Left lung (tissue), 10 donors: ENCODE results near the gene XK. TPM values are rescaled to one million over a fixed set of nuclear protein-coding genes. Genes with fewer than 3 reads are reported as not detected.

Experiments
- ATAC-seq: fragments of 200-7000 bp; cut with Tn5 transposase; one replicate; pipeline ENCODE4 v1.9.1; 2020; ENCODE audit warnings: moderate library complexity
- DNase-seq, 4 donors: peaks; one replicate each; pipeline ENCODE4 v3.0.0-alpha.2; 2013 to 2020
- H3K27ac ChIP-seq, 2 donors: fragments of 200-600 bp; sonication (generic) in 1 of 2; one replicate each; pipeline versions ENCODE4 v1.5.0 to v1.8.0; 2020 to 2021
- H3K27me3 ChIP-seq, 2 donors: fragments of 200-600 bp; sonication (generic) in 1 of 2; one replicate each; pipeline versions ENCODE4 v1.5.0 to v1.8.0; 2020 to 2021
- H3K36me3 ChIP-seq, 2 donors: fragments of 200-600 bp; sonication (generic) in 1 of 2; one replicate each; pipeline versions ENCODE4 v1.5.0 to v1.8.0; 2020 to 2021
- H3K4me1 ChIP-seq, 2 donors: fragments of 200-600 bp; one replicate each; pipeline ENCODE4 v1.8.0; 2021
- H3K4me3 ChIP-seq, 2 donors: fragments of 200-600 bp; sonication (generic) in 1 of 2; one replicate each; pipeline versions ENCODE4 v1.5.0 to v1.8.0; 2020 to 2021; ENCODE audit warnings: mild to moderate bottlenecking in 1 of 2
- H3K9me3 ChIP-seq, 2 donors: fragments of 200-600 bp; sonication (generic) in 1 of 2; one replicate each; pipeline versions ENCODE4 v1.5.0 to v1.8.0; 2020 to 2021
- CTCF ChIP-seq, 2 donors: fragments of 200-600 bp; sonication (generic) in 1 of 2; IDR thresholded peaks; one replicate each; pipeline versions ENCODE4 v1.5.0 to v1.8.0; 2021; ENCODE audit warnings: antibody characterized with exemption in 2 of 2
- intact Hi-C, 2 donors: fragments of 100-400 bp; cut with DNase I; formaldehyde crosslinking; loops; one replicate each; pipeline versions ENCODE4 v1.11.2 to v1.14.2; 2022
- polyA plus RNA-seq, 6 donors: library from polyadenylated mRNA; unstranded; fragments of 120-200 nt; gene quantifications; one replicate each; pipeline ENCODE4 v1.2.1, GENCODE V29; 2013; ENCODE audit not compliant: insufficient read length in 6 of 6
- total RNA-seq, 2 donors: library from RNA; stranded (reverse); fragmentation: NEBNext Ultra II Directional; extraction: Animal tissue kit (Norgen Biotek cat#: 25700); gene quantifications; one replicate each; pipeline ENCODE4 v1.2.1, GENCODE V29; 2021
- donor health status: DM: no; HTN: yes; CAD: no.
- donor health status: DM: no; HTN: no; CAD: no.

Gene XK
- total and polyA plus RNA-seq, 8 donors, result 2.5 to 4.1 (median 2.8) TPM

DNA sequence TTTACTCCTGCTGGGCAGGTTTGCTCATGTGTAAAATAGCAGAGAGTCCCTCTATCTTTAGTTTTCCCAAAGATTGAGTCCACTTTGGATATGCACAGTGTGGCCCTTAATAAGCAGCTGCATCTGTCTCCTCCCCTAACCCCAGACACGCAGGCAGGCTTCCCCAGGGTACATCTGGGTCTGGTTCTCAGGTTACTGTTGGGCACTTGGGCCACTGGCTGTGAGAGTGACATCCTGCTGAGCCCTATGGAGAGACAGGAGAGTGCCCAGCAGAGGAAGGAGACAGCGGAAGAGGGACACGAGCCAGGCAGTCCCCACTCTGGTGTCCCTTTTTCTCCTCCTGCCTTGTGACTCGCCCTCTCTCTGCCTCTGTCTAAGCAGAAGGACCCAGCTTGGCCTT lies 16.0 kb downstream of the XK start:
- intact Hi-C loops, result no loop called here
- Histone ChIP-seq H3K4me3 (no peak overlapping the region), H3K9me3 (no peaks in the 10 kb centered on the region), H3K27me3 (no peaks in the 10 kb centered on the region), H3K4me1 (no peaks in the 10 kb centered on the region), H3K27ac (no peak overlapping the region), H3K36me3 (no peaks in the 10 kb centered on the region)
- no peak for TF ChIP-seq CTCF (IDR thresholded peaks at IDR 0.05)
- DNase-seq (no peak), ATAC-seq (no peak)

DNA sequence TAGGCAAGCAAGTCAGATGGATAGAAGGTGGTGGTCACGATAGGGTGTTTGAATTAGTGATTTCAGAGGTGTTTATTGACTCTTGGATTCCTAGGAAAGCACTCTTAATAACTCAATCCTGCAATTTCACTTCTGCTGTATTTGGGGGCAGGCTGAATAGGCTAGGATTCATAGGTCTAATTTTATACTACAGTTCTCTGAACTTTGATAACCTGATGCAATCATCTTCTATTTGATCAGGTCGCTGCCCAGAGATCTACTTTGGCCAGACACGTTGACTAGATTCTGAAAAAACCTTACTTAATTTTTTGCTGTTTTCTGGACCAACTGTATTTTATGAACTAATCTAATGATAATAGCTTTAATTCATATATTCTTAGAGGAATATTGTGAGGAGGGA lies 26.4 kb downstream of the XK start:
- Histone ChIP-seq H3K27ac (no peak overlapping the region), H3K4me1 (no peaks in the 10 kb centered on the region), H3K27me3 (no peaks in the 10 kb centered on the region), H3K36me3 (no peaks in the 10 kb centered on the region), H3K4me3 (no peak overlapping the region), H3K9me3 (no peaks in the 10 kb centered on the region)
- DNase-seq (no peak), ATAC-seq (no peak)
- intact Hi-C loops, result no loop called here
- no peak for TF ChIP-seq CTCF (IDR thresholded peaks at IDR 0.05)

- no peak overlapping the region for H3K4me3 ChIP-seq
- no peaks in the 10 kb centered on the region for H3K9me3 ChIP-seq
- DNase-seq (no peak), ATAC-seq (no peak)
- no peaks in the 10 kb centered on the region for H3K4me1 ChIP-seq
- H3K27me3 ChIP-seq, result no peaks in the 10 kb centered on the region
- no peaks in the 10 kb centered on the region for H3K36me3 ChIP-seq
- TF ChIP-seq CTCF (IDR thresholded peaks at IDR 0.05), result no peak
- no peak overlapping the region for H3K27ac ChIP-seq
- intact Hi-C loops, result no loop called here
Measured at GRCh38 chrX:37712458-37712857, 26.9 kb downstream of the XK start.

GRCh38 chrX:37714479-37714878 lies 28.9 kb downstream of the XK start:
- intact Hi-C loops, result no loop called here
- no peak for ATAC-seq
- DNase-seq, result no peak
- Histone ChIP-seq H3K4me1 (no peaks in the 10 kb centered on the region), H3K9me3 (no peaks in the 10 kb centered on the region), H3K36me3 (no peaks in the 10 kb centered on the region), H3K27me3 (no peaks in the 10 kb centered on the region), H3K27ac (no peak overlapping the region), H3K4me3 (no peak overlapping the region)
- TF ChIP-seq CTCF (IDR thresholded peaks at IDR 0.05), result no peak

DNA sequence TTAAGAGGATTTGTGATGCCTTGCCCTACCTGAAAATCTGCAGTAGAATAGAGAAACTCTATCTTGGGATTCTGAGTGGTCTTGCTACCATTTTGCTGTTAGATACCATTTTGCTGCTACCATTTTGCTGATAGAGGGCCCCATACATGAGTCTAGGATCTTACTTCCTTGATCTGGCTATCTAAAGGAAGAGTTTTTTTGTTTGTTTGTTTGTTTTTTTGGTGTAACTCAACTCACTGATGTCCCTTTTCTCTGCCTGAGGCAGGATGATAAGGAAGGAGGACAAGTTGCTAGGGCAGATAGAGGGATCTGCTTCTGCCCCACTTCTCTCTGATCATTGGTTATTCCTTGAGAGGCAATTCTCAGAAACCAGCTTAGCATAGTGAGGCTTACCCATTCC lies 31.0 kb downstream of the XK start:
- Histone ChIP-seq H3K4me3 (no peak overlapping the region), H3K27me3 (no peaks in the 10 kb centered on the region), H3K36me3 (no peaks in the 10 kb centered on the region), H3K4me1 (no peaks in the 10 kb centered on the region), H3K9me3 (no peaks in the 10 kb centered on the region), H3K27ac (no peak overlapping the region)
- no peak for ATAC-seq
- intact Hi-C loops, result no loop called here
- no peak for DNase-seq
- TF ChIP-seq CTCF (IDR thresholded peaks at IDR 0.05), result no peak
